ENCODE measurements around the gene ADGRG4.

- TF ChIP-seq CTCF (IDR thresholded peaks at IDR 0.05; ENCODE audit: poor library complexity, severe bottlenecking) = no peak
- TF ChIP-seq EP300 (conservative IDR thresholded peaks at IDR 0.05; ENCODE audit: poor library complexity, severe bottlenecking) = no peak
- TF ChIP-seq TAF1 (IDR thresholded peaks at IDR 0.05; ENCODE audit: low read depth) = no peak
Measured at GRCh38 chrX:136446208-136446607, 145.4 kb downstream of the ADGRG4 start.
